Caco-2 (cell line): ENCODE results near the gene CREB3L2. TPM values are rescaled to one million over a fixed set of nuclear protein-coding genes. Genes with fewer than 3 reads are reported as not detected.

ENCODE experiments used
- BruUV-seq: library from RNA; stranded (reverse); fragments of 400-500 nt; replicated peaks from 2 replicates; lab custom pipeline; 2021; lab: Mats Ljungman, UMichigan
- CTCF ChIA-PET: fragments of 300-600 bp; sonication (Branson Sonifier 250); formaldehyde crosslinking; loops from one replicate; lab custom pipeline; 2022; ENCODE audit warnings: antibody characterized with exemption; lab: Charles Lee
- POLR2A ChIA-PET: fragments of 300-600 bp; sonication (Branson Sonifier 250); formaldehyde crosslinking; loops from one replicate; lab custom pipeline; 2022; ENCODE audit warnings: antibody characterized with exemption; lab: Charles Lee
- DNase-seq, 2 experiments: peaks; one replicate each; pipeline versions ENCODE4 v3.0.0 to v3.0.0-alpha.2; 2020 to 2022
- H3K27me3 ChIP-seq: replicated peaks from 2 replicates; pipeline ENCODE4 v1.6.0; 2011; ENCODE audit warnings: low read length; ENCODE audit not compliant: control insufficient read depth, insufficient read depth
- H3K36me3 ChIP-seq: 2 replicates; pipeline ENCODE4 v1.5.1; 2011; ENCODE audit warnings: low read length; ENCODE audit not compliant: control insufficient read depth, insufficient read depth
- H3K4me1 ChIP-seq: fragments of 250-450 bp; sonication (Bioruptor Pico); 2 replicates; pipeline ENCODE4 v1.5.1; 2020; ENCODE audit warnings: mild to moderate bottlenecking
- H3K4me3 ChIP-seq: 2 replicates; pipeline ENCODE4 v1.5.1; 2011; ENCODE audit warnings: low read depth, mild to moderate bottlenecking, control low read depth, low read length
- H3K9me3 ChIP-seq: fragments of 250-450 bp; sonication (Bioruptor Pico); 2 replicates; pipeline ENCODE4 v1.5.1; 2020; ENCODE audit warnings: mild to moderate bottlenecking, moderate library complexity
- H3K27ac Mint-ChIP-seq: one replicate; pipeline ENCODE4 v1.8.0; 2022; ENCODE audit warnings: mixed read lengths; ENCODE audit not compliant: unreplicated experiment
- H3K27me3 Mint-ChIP-seq: one replicate; pipeline ENCODE4 v1.8.0; 2022; ENCODE audit warnings: mixed read lengths; ENCODE audit not compliant: insufficient read depth, unreplicated experiment
- H3K36me3 Mint-ChIP-seq: one replicate; pipeline ENCODE4 v1.8.0; 2022; ENCODE audit warnings: mild to moderate bottlenecking, mixed read lengths; ENCODE audit not compliant: insufficient read depth, unreplicated experiment
- H3K4me1 Mint-ChIP-seq: one replicate; pipeline ENCODE4 v1.8.0; 2022; ENCODE audit warnings: low read depth, mixed read lengths; ENCODE audit not compliant: unreplicated experiment
- H3K4me3 Mint-ChIP-seq: one replicate; pipeline ENCODE4 v1.8.0; 2022; ENCODE audit warnings: mild to moderate bottlenecking, moderate library complexity, mixed read lengths; ENCODE audit not compliant: unreplicated experiment
- H3K9me3 Mint-ChIP-seq: one replicate; pipeline ENCODE4 v1.8.0; 2022; ENCODE audit warnings: mixed read lengths; ENCODE audit not compliant: unreplicated experiment
- intact Hi-C: fragments of 100-400 bp; cut with micrococcal nuclease; formaldehyde crosslinking; loops from one replicate; pipeline ENCODE4 v1.10.0; 2022; ENCODE audit not compliant: unreplicated experiment
- total RNA-seq: library from RNA; stranded (reverse); gene quantifications from 2 replicates; pipeline ENCODE4 v1.2.3, GENCODE V29; 2022
- TF ChIP-seq, protein P1 (sequence below), 2 experiments: fragments of 200-600 bp in 1 of 2; IDR thresholded peaks; 1 replicate in 1 of 2; 2 replicates in 1 of 2; pipeline versions ENCODE4 v1.5.1 to v1.8.0; 2011 to 2022; ENCODE audit warnings: antibody characterized with exemption in 1 of 2, control low read depth in 1 of 2, inconsistent platforms in 1 of 2, low read depth in 1 of 2, low read length in 1 of 2, mild to moderate bottlenecking in 1 of 2, moderate library complexity in 1 of 2; ENCODE audit not compliant: insufficient read depth in 1 of 2, severe bottlenecking in 1 of 2, unreplicated experiment in 1 of 2

The CREB3L2 gene
- total RNA-seq, 1 experiment from 2014 or later: 123 TPM

DNA sequence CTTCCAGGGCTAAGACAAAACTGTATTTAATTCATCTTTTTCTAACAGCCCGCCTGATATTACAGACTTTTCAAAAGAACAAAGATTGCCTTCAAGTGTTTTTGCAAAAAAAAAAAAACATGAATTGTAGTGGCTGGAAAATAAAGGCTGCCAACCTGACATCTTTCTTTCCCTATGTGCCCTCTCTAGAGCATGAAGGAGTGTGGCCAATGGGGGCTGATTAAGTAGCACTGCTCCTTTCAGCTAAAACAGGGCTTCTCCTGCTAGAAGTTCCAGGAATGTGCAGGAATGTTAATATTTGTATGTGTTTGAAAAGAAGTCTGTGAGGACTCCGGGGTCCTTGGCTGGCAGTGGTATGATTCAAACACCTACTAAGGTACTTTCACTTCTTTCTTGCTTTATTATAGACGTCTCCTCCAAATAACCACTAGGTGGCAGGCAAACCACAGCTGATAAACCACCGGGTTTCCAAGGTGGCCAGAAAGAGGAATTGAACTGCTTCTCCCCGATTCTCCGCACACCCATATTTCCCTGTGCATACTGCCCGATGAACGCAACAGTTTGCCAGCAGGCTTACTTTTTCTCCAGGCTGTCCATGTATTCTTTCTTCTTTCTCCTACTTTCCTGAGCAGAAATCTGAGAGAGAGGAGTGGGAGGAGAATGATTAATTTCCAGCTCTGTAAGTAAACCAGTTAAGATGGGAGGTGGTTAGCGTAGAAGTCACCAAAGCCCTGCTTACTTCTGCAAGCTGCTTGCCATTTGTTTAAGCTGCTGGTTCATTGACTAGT lies 98.3 kb downstream of the CREB3L2 start:
- peak; percentile 69 to 74 for DNase-seq
- no peaks in the 10 kb centered on the region; the same call in 1 of the 2 replicates for H3K4me1 ChIP-seq
- Mint-ChIP-seq H3K9me3 (peaks cover 18% of the 10 kb centered on the region), H3K4me3 (no peak overlapping the region), H3K36me3 (peaks cover 88% of the 10 kb centered on the region), H3K27ac (no peak overlapping the region), H3K27me3 (no peaks in the 10 kb centered on the region), H3K4me1 (peaks cover 10% of the 10 kb centered on the region)
- no TSS peak for BruUV-seq
- CTCF ChIA-PET: interaction anchor here (0.7 to 1.8 kb wide), 9 partner anchors 75 to 1210 kb away, joined by 3 to 16 read pairs (median 4); partner anchors contain the start of gene CREB3L2
- no peak overlapping the region for H3K4me3 ChIP-seq
- intact Hi-C loops: loop anchor here (1.0 kb wide), 3 partner anchors 51 to 835 kb away; no protein-coding TSS in a partner anchor
- TF ChIP-seq, protein P1, sequence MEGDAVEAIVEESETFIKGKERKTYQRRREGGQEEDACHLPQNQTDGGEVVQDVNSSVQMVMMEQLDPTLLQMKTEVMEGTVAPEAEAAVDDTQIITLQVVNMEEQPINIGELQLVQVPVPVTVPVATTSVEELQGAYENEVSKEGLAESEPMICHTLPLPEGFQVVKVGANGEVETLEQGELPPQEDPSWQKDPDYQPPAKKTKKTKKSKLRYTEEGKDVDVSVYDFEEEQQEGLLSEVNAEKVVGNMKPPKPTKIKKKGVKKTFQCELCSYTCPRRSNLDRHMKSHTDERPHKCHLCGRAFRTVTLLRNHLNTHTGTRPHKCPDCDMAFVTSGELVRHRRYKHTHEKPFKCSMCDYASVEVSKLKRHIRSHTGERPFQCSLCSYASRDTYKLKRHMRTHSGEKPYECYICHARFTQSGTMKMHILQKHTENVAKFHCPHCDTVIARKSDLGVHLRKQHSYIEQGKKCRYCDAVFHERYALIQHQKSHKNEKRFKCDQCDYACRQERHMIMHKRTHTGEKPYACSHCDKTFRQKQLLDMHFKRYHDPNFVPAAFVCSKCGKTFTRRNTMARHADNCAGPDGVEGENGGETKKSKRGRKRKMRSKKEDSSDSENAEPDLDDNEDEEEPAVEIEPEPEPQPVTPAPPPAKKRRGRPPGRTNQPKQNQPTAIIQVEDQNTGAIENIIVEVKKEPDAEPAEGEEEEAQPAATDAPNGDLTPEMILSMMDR (IDR thresholded peaks at IDR 0.05; ENCODE audit: insufficient read depth in 1 of 2, low read depth in 1 of 2, low read length in 1 of 2, severe bottlenecking in 1 of 2, unreplicated experiment in 1 of 2): peak; percentile 66 to 85
- POLR2A ChIA-PET: no interaction called here
- peaks cover 13% of the 10 kb centered on the region for H3K36me3 ChIP-seq
- no peaks in the 10 kb centered on the region for H3K27me3 ChIP-seq
- no peaks in the 10 kb centered on the region; the same call in 1 of the 2 replicates for H3K9me3 ChIP-seq

DNA sequence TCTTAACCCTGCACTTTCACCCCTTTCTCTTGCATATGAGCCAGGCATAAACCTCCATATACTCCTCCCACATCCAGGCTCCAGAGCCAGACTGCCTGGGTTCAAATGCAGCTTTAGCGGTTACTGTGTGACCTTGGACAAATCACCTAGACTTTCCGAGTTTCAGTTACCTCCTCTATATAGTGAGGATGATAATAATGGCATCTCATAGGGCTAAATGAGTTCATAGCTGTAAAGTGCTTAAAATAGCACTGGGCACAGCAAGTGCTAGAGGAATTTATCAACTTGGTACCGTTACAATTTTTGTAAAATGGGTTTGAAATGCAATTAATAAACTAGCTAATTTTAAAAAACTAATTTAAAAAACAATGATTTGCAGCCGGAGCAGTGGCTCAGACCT lies 101.7 kb downstream of the CREB3L2 start:
- Mint-ChIP-seq H3K27ac (no peak overlapping the region), H3K4me1 (peaks cover 12% of the 10 kb centered on the region), H3K9me3 (no peaks in the 10 kb centered on the region), H3K27me3 (no peaks in the 10 kb centered on the region), H3K4me3 (no peak overlapping the region), H3K36me3 (peaks cover 87% of the 10 kb centered on the region)
- H3K4me3 ChIP-seq: no peak overlapping the region
- no peaks in the 10 kb centered on the region for H3K27me3 ChIP-seq
- no peak for DNase-seq
- BruUV-seq: no TSS peak
- H3K4me1 ChIP-seq: no peaks in the 10 kb centered on the region; the same call in 1 of the 2 replicates
- no peaks in the 10 kb centered on the region for H3K9me3 ChIP-seq
- TF ChIP-seq, protein P1 (IDR thresholded peaks at IDR 0.05; ENCODE audit: insufficient read depth in 1 of 2, low read depth in 1 of 2, low read length in 1 of 2, severe bottlenecking in 1 of 2, unreplicated experiment in 1 of 2): no peak
- CTCF ChIA-PET: interaction anchor here (0.6 kb wide), 1 partner anchor 252 kb away, joined by 4 read pairs; no protein-coding TSS in a partner anchor
- intact Hi-C loops: no loop called here
- H3K36me3 ChIP-seq: peaks cover 8% of the 10 kb centered on the region
- POLR2A ChIA-PET: no interaction called here

DNA sequence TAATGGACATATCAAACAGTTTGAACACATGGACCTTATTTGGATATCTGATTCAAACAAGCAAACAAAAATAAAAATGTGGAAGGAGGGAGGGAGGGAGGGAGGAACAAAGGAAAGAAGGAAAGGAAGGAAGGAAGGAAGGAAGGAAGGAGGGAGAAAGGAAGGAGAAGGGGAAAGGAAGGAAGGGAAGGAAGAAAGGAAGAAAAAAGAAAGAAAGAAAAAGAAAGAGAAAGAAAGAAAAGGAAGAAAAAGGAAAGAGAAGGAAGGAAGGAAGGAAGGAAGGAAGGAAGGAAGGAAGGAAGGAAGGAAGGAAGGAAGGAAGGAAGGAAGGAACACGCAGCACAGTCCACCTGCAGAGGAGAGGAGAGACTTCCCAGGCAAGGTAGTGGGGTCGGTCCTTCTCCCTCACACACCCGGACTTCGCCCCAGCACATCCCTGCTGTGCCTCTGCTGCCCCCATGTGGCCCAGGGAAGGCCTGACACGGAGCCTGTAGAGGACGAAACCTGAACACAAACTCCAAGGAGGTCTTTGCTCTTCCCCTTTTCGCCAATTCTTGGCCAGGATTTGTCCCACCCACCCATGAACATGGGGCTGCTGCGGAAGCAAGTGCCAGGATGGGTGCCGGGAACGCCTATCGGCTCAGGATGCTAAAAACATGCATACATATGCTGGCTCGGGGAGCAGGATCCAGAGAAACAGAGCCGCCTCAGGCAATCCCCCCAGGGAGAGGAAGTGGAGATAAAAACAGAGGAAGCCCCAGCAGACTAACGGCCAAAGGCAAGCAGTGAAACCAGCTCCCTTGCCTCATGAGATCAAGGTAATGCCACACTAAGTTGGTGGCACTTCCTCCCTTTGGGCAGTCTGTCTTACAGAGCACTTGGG lies 102.8 kb downstream of the CREB3L2 start:
- no TSS peak for BruUV-seq
- Histone ChIP-seq H3K9me3 (no peaks in the 10 kb centered on the region), H3K4me1 (peaks cover 6% of the 10 kb centered on the region), H3K27me3 (no peaks in the 10 kb centered on the region), H3K36me3 (peaks cover 5% of the 10 kb centered on the region), H3K4me3 (no peak overlapping the region)
- peaks cover 20% of the 10 kb centered on the region for H3K4me1 Mint-ChIP-seq
- CTCF ChIA-PET: no interaction called here
- peak overlapping the region; percentile 54 for H3K27ac Mint-ChIP-seq
- TF ChIP-seq, protein P1 (IDR thresholded peaks at IDR 0.05; ENCODE audit: insufficient read depth in 1 of 2, low read depth in 1 of 2, low read length in 1 of 2, severe bottlenecking in 1 of 2, unreplicated experiment in 1 of 2): peak; percentile 92 to 96
- H3K27me3 Mint-ChIP-seq: no peaks in the 10 kb centered on the region
- H3K9me3 Mint-ChIP-seq: no peaks in the 10 kb centered on the region
- DNase-seq: peak; percentile 84 to 89
- POLR2A ChIA-PET: no interaction called here
- intact Hi-C loops: loop anchor here (1.0 to 2.0 kb wide), 4 partner anchors 82 to 293 kb away; no protein-coding TSS in a partner anchor
- H3K36me3 Mint-ChIP-seq: peaks cover 90% of the 10 kb centered on the region
- H3K4me3 Mint-ChIP-seq: no peak overlapping the region
